Panc1 (cell line): ENCODE measurements around the gene CCR9. TPM values are rescaled to one million over a fixed set of nuclear protein-coding genes. Genes with fewer than 3 reads are reported as not detected.

Experiments
- ATAC-seq: fragments of 200-7000 bp; cut with Tn5 transposase; 2 replicates; pipeline ENCODE4 v1.9.1; 2020; ENCODE audit warnings: mild to moderate bottlenecking, moderate library complexity
- BruUV-seq: library from RNA; stranded (reverse); fragments of 400-500 nt; replicated peaks from 2 replicates; lab custom pipeline; 2021; lab: Mats Ljungman, UMichigan
- CTCF ChIA-PET: fragments of 300-600 bp; sonication (Branson Sonifier 250); formaldehyde crosslinking; loops from one replicate; lab custom pipeline; 2022; ENCODE audit warnings: antibody characterized with exemption; lab: Charles Lee
- POLR2A ChIA-PET: fragments of 300-600 bp; sonication (Branson Sonifier 250); formaldehyde crosslinking; loops from one replicate; lab custom pipeline; 2022; ENCODE audit warnings: antibody characterized with exemption; lab: Charles Lee
- DNase-seq: peaks from one replicate; pipeline ENCODE4 v3.0.0-alpha.2; 2010; ENCODE audit warnings: low read depth, low spot score
- H3K27ac ChIP-seq: 2 replicates; pipeline ENCODE4 v1.5.1; 2011; ENCODE audit warnings: mild to moderate bottlenecking, low read length, inconsistent platforms
- H3K27me3 ChIP-seq: fragments of 200-500 bp; sonication (Bioruptor generic); 2 replicates; pipeline ENCODE4 v1.6.0; 2014; ENCODE audit warnings: low read length, inconsistent platforms; ENCODE audit not compliant: control insufficient read depth, insufficient read depth
- H3K36me3 ChIP-seq: fragments of 200-500 bp; sonication (Bioruptor generic); 2 replicates; pipeline ENCODE4 v1.5.1; 2014; ENCODE audit warnings: inconsistent platforms, mild to moderate bottlenecking, low read length, moderate library complexity; ENCODE audit not compliant: control insufficient read depth, insufficient read depth
- H3K4me1 ChIP-seq: 2 replicates; pipeline ENCODE4 v1.5.1; 2011; ENCODE audit warnings: inconsistent platforms, mild to moderate bottlenecking, low read length, moderate library complexity; ENCODE audit not compliant: control insufficient read depth, insufficient read depth
- H3K4me3 ChIP-seq, 2 experiments: 2 replicates each; pipeline ENCODE4 v1.5.1; 2011 to 2012; ENCODE audit warnings: low read depth in 2 of 2, low read length in 2 of 2, mild to moderate bottlenecking in 2 of 2, inconsistent platforms in 1 of 2, moderate library complexity in 1 of 2
- H3K9me3 ChIP-seq: fragments of 200-500 bp; sonication (Bioruptor generic); 2 replicates; pipeline ENCODE4 v1.5.1; 2014; ENCODE audit warnings: low read depth, mild to moderate bottlenecking, inconsistent platforms, low read length, moderate library complexity; ENCODE audit not compliant: control insufficient read depth, insufficient read depth
- CTCF ChIP-seq: fragments of 450-650 bp; IDR thresholded peaks from 2 replicates; pipeline ENCODE4 v1.5.1; 2017; ENCODE audit warnings: mild to moderate bottlenecking
- POLR2AphosphoS5 ChIP-seq: IDR thresholded peaks from 2 replicates; pipeline ENCODE4 v1.6.1; 2012; ENCODE audit warnings: mild to moderate bottlenecking, low read depth, low read length, moderate library complexity
- SIN3A ChIP-seq: IDR thresholded peaks from 2 replicates; pipeline ENCODE4 v1.6.1; 2012; ENCODE audit warnings: low read depth, mild to moderate bottlenecking, low read length, moderate library complexity, borderline replicate concordance; ENCODE audit not compliant: insufficient read depth
- TCF7L2 ChIP-seq: IDR thresholded peaks from 2 replicates; pipeline ENCODE4 v1.6.1; 2011; ENCODE audit warnings: mild to moderate bottlenecking, low read depth, low read length, inconsistent platforms
- in situ Hi-C: cut with HindIII; loops from 2 replicates; pipeline ENCODE4 v1.10.0; 2016; ENCODE audit warnings: low sequenced_read_pairs, low pct_unique_long_range_greater_than_20kb
- intact Hi-C: fragments of 100-400 bp; cut with micrococcal nuclease; formaldehyde crosslinking; loops from one replicate; pipeline ENCODE4 v1.10.0; 2022; ENCODE audit not compliant: unreplicated experiment
- total RNA-seq: library from RNA; stranded (reverse); gene quantifications from one replicate; pipeline ENCODE4 v1.2.1, GENCODE V29; 2021; ENCODE audit not compliant: unreplicated experiment
- TF ChIP-seq, protein P1 (sequence below), 2 experiments: IDR thresholded peaks; 2 replicates each; pipeline ENCODE4 v1.6.1; 2011 to 2012; ENCODE audit warnings: low read depth in 2 of 2, control low read depth in 1 of 2, low read length in 1 of 2, mild to moderate bottlenecking in 1 of 2, moderate library complexity in 1 of 2; ENCODE audit not compliant: insufficient read depth in 1 of 2

Gene CCR9
- total RNA-seq, 1 experiment from 2014 or later: not detected

DNA sequence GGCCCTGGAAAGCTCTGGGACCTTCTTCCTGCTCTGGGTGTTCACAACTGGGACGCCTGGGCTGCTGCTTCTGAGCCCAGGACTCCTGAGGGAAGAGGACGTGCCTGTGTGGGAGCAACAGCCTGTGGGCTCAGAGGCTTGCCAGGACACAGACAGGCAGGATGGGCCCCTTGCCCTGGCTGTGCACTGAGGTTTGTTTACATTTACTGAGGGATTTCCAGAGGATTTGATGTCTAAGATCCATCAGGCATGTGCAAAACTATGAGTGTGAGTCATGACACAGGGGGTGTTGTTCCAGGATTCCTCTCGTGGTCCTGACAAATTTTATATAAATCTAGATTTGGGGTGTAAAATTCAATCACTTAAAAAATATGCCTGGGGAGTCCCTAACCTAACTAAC is 10.6 kb downstream of the CCR9 start:
- no peak overlapping the region for H3K27ac ChIP-seq
- intact Hi-C loops (no loop called here), in situ Hi-C loops (no loop called here)
- no peaks in the 10 kb centered on the region for H3K36me3 ChIP-seq
- DNase-seq: no peak
- H3K4me1 ChIP-seq: no peaks in the 10 kb centered on the region
- BruUV-seq: no TSS peak
- ChIA-PET POLR2A (no interaction called here), CTCF (no interaction called here)
- no peak for TF ChIP-seq POLR2AphosphoS5
- TF ChIP-seq TCF7L2: no peak
- no peak for TF ChIP-seq SIN3A
- TF ChIP-seq, protein P1, sequence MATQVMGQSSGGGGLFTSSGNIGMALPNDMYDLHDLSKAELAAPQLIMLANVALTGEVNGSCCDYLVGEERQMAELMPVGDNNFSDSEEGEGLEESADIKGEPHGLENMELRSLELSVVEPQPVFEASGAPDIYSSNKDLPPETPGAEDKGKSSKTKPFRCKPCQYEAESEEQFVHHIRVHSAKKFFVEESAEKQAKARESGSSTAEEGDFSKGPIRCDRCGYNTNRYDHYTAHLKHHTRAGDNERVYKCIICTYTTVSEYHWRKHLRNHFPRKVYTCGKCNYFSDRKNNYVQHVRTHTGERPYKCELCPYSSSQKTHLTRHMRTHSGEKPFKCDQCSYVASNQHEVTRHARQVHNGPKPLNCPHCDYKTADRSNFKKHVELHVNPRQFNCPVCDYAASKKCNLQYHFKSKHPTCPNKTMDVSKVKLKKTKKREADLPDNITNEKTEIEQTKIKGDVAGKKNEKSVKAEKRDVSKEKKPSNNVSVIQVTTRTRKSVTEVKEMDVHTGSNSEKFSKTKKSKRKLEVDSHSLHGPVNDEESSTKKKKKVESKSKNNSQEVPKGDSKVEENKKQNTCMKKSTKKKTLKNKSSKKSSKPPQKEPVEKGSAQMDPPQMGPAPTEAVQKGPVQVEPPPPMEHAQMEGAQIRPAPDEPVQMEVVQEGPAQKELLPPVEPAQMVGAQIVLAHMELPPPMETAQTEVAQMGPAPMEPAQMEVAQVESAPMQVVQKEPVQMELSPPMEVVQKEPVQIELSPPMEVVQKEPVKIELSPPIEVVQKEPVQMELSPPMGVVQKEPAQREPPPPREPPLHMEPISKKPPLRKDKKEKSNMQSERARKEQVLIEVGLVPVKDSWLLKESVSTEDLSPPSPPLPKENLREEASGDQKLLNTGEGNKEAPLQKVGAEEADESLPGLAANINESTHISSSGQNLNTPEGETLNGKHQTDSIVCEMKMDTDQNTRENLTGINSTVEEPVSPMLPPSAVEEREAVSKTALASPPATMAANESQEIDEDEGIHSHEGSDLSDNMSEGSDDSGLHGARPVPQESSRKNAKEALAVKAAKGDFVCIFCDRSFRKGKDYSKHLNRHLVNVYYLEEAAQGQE (IDR thresholded peaks at IDR 0.05; ENCODE audit: insufficient read depth in 1 of 2, low read depth in 2 of 2, low read length in 1 of 2): no peak
- TF ChIP-seq CTCF: no peak
- H3K27me3 ChIP-seq: no peaks in the 10 kb centered on the region
- no peak for ATAC-seq
- no peaks in the 10 kb centered on the region for H3K9me3 ChIP-seq
- H3K4me3 ChIP-seq: no peak overlapping the region

- no TSS peak for BruUV-seq
- H3K4me3 ChIP-seq: no peak overlapping the region
- DNase-seq: no peak
- H3K36me3 ChIP-seq: no peaks in the 10 kb centered on the region
- no peak for TF ChIP-seq TCF7L2
- no peak for TF ChIP-seq CTCF
- TF ChIP-seq, protein P1 (IDR thresholded peaks at IDR 0.05; ENCODE audit: insufficient read depth in 1 of 2, low read depth in 2 of 2, low read length in 1 of 2): no peak
- no peak for TF ChIP-seq SIN3A
- TF ChIP-seq POLR2AphosphoS5: no peak
- in situ Hi-C loops: no loop called here
- H3K4me1 ChIP-seq: no peaks in the 10 kb centered on the region
- no peaks in the 10 kb centered on the region for H3K9me3 ChIP-seq
- ATAC-seq: no peak
- intact Hi-C loops: no loop called here
- ChIA-PET CTCF (no interaction called here), POLR2A (no interaction called here)
- H3K27me3 ChIP-seq: no peaks in the 10 kb centered on the region
- no peak overlapping the region for H3K27ac ChIP-seq
These were observed 18.6 kb downstream of the CCR9 start for GRCh38 chr3:45904931-45905330.
